ENCODE results near the gene TNFAIP1.

TNFAIP1 gene

DNA sequence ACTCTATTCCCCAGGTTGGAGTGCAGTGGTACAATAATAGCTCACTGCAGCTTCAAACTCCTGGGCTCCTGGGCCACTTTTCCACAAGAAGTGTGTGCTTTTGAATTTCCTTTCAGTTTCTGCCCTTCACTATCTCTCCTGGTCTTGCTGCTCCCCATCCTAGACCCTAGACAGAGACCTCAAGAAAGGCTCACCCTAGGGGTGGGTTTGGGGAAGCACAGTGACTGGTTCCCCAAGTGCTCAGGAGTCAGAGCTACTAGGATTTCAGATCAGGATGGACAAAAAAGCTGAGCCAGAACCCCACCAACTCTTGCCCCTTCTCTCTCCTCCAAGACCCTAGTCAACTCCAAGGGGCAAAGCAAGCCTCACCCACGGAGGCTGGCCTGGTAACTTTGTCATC, 31.0 kb downstream of the TNFAIP1 start:
- DNase-seq (ENCODE audit: low read depth): no peak
- TF ChIP-seq, protein P1, sequence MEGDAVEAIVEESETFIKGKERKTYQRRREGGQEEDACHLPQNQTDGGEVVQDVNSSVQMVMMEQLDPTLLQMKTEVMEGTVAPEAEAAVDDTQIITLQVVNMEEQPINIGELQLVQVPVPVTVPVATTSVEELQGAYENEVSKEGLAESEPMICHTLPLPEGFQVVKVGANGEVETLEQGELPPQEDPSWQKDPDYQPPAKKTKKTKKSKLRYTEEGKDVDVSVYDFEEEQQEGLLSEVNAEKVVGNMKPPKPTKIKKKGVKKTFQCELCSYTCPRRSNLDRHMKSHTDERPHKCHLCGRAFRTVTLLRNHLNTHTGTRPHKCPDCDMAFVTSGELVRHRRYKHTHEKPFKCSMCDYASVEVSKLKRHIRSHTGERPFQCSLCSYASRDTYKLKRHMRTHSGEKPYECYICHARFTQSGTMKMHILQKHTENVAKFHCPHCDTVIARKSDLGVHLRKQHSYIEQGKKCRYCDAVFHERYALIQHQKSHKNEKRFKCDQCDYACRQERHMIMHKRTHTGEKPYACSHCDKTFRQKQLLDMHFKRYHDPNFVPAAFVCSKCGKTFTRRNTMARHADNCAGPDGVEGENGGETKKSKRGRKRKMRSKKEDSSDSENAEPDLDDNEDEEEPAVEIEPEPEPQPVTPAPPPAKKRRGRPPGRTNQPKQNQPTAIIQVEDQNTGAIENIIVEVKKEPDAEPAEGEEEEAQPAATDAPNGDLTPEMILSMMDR (IDR thresholded peaks at IDR 0.05; ENCODE audit: low read depth, low read length, missing control alignments): no peak
- H3K4me3 ChIP-seq (ENCODE audit: low read depth, low read length): no peak overlapping the region
- in situ Hi-C loops (cut with HindIII; ENCODE audit: low sequenced_read_pairs): no loop called here

DNA sequence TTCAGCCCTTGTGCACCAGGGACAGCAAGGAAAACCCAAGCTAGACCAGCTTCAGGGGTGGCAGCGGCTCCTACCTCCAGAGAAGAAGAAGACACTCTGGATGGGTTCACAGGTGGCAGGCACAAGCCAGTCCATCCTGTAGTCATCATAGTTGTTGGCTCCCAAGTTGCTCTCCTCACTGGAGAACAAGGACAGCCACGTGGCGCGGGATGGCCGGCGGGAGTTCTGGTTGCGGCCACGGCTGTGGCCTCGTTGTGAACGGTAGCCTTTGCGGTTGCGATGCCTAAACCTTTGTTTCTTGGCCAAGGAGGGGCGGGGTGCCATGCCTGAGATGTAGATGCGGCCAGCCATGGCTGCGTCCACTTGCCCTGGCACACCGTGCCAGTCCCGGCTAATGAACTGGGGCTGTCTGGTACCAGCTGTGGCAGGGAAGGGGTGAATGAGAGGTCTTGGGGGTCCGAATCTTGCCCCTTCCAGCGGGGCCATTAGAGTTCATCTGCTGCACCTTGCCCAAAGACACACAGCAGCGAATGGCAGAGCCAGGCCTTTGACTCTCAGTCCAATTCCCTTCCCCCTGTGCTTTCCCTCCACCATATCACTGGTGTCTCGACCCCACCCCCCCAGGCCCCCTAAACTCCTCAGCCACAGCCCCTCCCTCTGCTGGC, 32.2 kb downstream of the TNFAIP1 start:
- H3K4me3 ChIP-seq (ENCODE audit: low read depth, low read length): no peak overlapping the region
- TF ChIP-seq, protein P1 (IDR thresholded peaks at IDR 0.05; ENCODE audit: low read depth, low read length, missing control alignments): no peak
- in situ Hi-C loops (cut with HindIII; ENCODE audit: low sequenced_read_pairs): no loop called here
- no peak for DNase-seq (ENCODE audit: low read depth)

DNA sequence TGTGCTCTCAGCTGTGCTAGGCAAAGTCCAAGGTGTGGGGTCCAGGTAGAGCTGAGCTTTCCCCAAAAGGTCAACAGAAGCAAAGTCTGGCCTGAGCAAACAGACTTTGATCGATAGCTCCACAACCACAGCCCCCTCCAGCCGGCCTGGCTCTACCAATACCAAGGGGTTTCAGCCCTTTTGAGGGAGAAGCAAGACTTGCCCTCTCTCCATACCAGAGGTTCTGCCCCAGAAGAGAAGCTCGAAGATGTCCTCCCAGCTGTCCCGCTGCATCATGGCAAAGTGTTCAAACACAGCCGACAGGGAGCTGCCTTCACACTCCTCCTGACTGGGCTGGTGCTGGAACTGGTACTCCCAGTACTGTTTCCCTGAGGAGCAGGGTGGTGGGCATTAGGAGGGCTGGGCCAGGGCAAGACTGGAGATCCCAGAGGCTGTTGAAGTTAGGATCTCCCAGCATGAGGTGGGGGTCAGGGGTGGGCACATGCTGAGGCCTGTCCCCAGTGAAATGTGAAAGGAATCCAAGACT, 32.8 kb downstream of the TNFAIP1 start:
- DNase-seq (ENCODE audit: low read depth): no peak
- TF ChIP-seq, protein P1 (IDR thresholded peaks at IDR 0.05; ENCODE audit: low read depth, low read length, missing control alignments): no peak
- no peak overlapping the region for H3K4me3 ChIP-seq (ENCODE audit: low read depth, low read length)
- in situ Hi-C loops (cut with HindIII; ENCODE audit: low sequenced_read_pairs): no loop called here

DNA sequence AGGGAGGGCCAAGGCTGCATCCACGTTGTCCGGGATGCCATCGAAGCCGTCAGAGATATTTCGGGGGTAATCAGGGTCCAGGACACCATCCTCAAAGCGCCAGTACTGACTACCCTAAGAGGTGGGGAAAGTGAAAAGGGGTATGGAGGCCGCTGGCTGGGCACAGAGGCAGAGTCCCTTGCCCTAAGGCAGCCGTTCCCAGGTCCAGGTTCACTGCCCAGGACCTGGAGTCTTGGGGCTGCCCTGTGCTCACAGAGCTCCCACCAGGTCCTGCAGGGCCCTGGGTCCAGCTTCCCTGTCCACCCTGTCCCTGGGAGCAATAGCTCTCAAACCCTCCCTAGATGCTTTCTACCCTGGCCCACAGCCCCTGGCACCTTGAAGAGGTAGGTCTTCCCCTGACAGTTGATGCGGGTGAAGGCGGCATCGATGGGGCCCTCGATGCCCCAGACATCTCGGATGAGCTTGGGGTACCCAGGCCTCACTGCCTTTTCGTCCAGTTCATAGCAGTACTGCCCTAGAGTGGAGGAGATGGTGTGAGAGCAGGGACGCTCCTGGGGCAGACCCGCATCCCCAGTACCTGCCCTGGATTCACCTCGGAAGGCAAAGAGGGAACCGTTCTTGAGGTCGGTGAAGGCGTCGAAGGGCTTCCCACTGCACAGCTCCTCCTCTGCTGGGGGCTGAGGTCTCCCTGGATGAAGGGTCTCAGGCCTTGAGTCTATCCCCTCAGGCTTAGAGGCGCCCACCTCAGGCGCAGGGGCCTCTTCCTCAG, 33.5 kb downstream of the TNFAIP1 start:
- DNase-seq (ENCODE audit: low read depth): no peak
- TF ChIP-seq, protein P1 (IDR thresholded peaks at IDR 0.05; ENCODE audit: low read depth, low read length, missing control alignments): no peak
- no peak overlapping the region for H3K4me3 ChIP-seq (ENCODE audit: low read depth, low read length)
- in situ Hi-C loops (cut with HindIII; ENCODE audit: low sequenced_read_pairs): no loop called here

DNA sequence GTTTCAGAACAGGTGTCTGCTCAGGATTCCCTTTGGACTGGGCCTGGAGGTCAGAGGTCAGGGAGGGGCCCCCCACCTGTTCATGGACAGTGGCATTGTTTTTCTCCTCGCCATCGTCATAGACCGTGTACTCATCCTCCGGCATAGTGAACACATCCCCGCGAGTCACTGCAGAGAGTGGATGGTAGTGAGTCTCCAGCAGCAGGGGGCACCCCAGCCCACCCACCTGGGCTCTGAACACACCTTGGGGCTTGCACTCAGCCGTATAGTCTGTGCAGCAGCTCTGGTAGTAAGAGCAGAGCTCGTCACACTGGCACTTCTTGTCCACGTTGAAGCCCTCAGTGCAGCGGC, 34.1 kb downstream of the TNFAIP1 start:
- in situ Hi-C loops (cut with HindIII; ENCODE audit: low sequenced_read_pairs): no loop called here
- H3K4me3 ChIP-seq (ENCODE audit: low read depth, low read length): no peak overlapping the region
- TF ChIP-seq, protein P1 (IDR thresholded peaks at IDR 0.05; ENCODE audit: low read depth, low read length, missing control alignments): no peak
- no peak for DNase-seq (ENCODE audit: low read depth)

DNA sequence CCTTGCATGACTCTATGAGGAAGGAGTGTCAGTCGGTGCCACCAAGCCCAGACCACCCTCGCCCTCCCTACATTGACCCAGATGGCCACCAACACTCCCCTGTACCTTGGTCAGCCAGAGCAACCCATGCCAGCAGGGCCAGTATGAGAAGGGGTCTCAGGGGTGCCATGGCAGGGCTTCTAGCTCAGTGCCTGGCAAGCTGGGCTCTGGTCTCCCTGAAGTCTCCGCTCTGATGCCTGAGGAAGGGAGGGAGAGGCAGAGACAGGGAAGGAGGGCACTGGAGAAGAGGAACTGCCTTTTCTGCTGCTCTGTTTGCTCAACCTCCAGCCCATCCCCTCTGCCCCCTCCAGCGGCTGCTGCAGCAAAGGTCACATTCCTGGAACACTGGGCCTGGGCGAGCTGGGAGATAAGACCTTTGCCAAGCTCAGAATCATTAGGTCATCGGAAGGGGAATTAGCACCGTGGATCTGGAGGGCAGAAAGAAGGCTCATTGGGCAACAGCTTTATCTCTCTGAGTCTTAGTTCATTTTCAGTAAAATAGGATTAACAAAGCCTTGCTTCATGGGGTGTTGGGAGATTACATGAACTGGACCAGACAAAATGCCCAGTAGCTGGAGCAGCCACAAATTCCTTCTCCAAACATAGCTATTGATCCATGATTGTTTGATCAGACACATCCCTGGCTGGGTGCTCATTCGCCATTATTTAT, 34.6 kb downstream of the TNFAIP1 start, which contains the start of gene VTN:
VTN (minus strand) TSS at position 273 of the 709 bp plus-strand sequence; CDS start at position 169, 104 bp downstream.
- H3K4me3 ChIP-seq (ENCODE audit: low read depth, low read length): peak within 1 kb of the TSS; percentile 66

More for the DNA sequence above, 34.6 kb downstream of the TNFAIP1 start, which contains the start of gene VTN:
- no peak for DNase-seq (ENCODE audit: low read depth)
- in situ Hi-C loops (cut with HindIII; ENCODE audit: low sequenced_read_pairs): no loop called here
- TF ChIP-seq, protein P1 (IDR thresholded peaks at IDR 0.05; ENCODE audit: low read depth, low read length, missing control alignments): no peak

Data from astrocyte of the cerebellum (primary cell).